GM12801 (cell line): ENCODE data around the gene ALG9.

Source experiments
- TF ChIP-seq, protein P1 (sequence below): IDR thresholded peaks from one replicate; pipeline ENCODE4 v1.5.1; 2011; ENCODE audit warnings: control low read depth; ENCODE audit not compliant: insufficient read length; ENCODE audit errors: extremely low read depth

Gene ALG9

DNA sequence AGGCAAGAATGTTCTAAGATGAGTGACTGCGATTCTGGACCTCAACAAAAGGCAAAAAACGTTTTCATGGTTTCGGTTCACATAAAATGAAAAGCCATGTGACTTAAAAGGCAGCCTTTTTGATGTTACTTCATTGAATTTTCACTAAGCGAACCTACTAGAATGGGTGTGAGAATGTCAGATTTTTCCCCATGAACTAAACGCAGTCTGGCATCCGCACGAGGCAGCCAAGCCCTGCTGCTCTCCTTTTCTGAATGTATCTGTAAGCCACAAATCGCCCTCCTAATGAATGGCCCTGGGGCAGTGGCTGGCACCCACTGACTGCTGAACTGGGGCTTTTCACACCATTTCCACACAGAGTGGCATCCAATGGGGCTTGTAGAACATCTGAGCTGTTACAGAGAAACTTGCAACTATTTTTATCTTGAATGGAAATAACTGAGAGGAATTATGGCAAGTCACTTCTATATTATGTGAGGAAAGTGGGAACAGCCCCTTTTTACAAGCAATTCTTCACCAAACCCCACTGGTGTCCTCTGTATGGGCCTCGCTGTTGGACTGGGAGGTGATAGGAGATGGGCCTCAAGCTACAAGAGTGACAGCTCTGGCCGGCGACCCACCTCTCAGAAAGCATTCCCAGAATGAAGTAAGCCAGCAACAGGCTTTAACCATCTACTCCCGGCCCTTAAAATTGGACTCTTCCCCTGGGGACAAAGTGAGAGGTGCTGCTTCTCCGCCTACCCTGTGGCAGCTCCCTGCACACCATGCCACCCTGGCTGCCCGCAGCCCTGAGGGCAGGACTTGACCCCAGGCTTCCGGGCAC lies 134.5 kb downstream of the ALG9 start:
- TF ChIP-seq, protein P1, sequence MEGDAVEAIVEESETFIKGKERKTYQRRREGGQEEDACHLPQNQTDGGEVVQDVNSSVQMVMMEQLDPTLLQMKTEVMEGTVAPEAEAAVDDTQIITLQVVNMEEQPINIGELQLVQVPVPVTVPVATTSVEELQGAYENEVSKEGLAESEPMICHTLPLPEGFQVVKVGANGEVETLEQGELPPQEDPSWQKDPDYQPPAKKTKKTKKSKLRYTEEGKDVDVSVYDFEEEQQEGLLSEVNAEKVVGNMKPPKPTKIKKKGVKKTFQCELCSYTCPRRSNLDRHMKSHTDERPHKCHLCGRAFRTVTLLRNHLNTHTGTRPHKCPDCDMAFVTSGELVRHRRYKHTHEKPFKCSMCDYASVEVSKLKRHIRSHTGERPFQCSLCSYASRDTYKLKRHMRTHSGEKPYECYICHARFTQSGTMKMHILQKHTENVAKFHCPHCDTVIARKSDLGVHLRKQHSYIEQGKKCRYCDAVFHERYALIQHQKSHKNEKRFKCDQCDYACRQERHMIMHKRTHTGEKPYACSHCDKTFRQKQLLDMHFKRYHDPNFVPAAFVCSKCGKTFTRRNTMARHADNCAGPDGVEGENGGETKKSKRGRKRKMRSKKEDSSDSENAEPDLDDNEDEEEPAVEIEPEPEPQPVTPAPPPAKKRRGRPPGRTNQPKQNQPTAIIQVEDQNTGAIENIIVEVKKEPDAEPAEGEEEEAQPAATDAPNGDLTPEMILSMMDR = no peak
